Fibroblast of lung (primary cell): Measurements from ENCODE around the gene TMEM150A. TPM values are rescaled to one million over a fixed set of nuclear protein-coding genes. Genes with fewer than 3 reads are reported as not detected.
A peak's percentile ranks its signal among the peaks of the same experiment; 100 is the strongest.

Source experiments
- DNase-seq, 2 donors: peaks; one replicate each; pipeline versions ENCODE4 v3.0.0 to v3.0.0-alpha.2; 2010; ENCODE audit warnings: low read depth in 2 of 2
- H2AFZ ChIP-seq: 2 replicates; pipeline ENCODE4 v1.5.1; 2012; ENCODE audit warnings: low read length, control low read depth, inconsistent platforms
- H3K27ac ChIP-seq: 2 replicates; pipeline ENCODE4 v1.5.1; 2011; ENCODE audit warnings: low read length, control low read depth; ENCODE audit not compliant: insufficient read depth
- H3K27me3 ChIP-seq: 2 replicates; pipeline ENCODE4 v1.5.1; 2011; ENCODE audit warnings: mild to moderate bottlenecking, low read length; ENCODE audit not compliant: control insufficient read depth, insufficient read depth
- H3K36me3 ChIP-seq: 2 replicates; pipeline ENCODE4 v1.5.1; 2011; ENCODE audit warnings: low read length; ENCODE audit not compliant: control insufficient read depth, insufficient read depth
- H3K4me1 ChIP-seq: 2 replicates; pipeline ENCODE4 v1.5.1; 2011; ENCODE audit warnings: low read length; ENCODE audit not compliant: control insufficient read depth, insufficient read depth; ENCODE audit errors: extremely low read depth
- H3K4me2 ChIP-seq: 2 replicates; pipeline ENCODE4 v1.5.1; 2011; ENCODE audit warnings: low read length, control low read depth; ENCODE audit not compliant: insufficient read depth; ENCODE audit errors: extremely low read depth
- H3K4me3 ChIP-seq, 4 experiments: fragments of 200-600 bp in 1 of 4; sonication (generic) in 1 of 4; replicated peaks in 1 of 4; 2 replicates each; pipeline ENCODE4 v1.5.1; 2011 to 2016; ENCODE audit warnings: low read length in 4 of 4, low read depth in 3 of 4, mild to moderate bottlenecking in 3 of 4, control low read depth in 2 of 4, inconsistent platforms in 1 of 4, mixed read lengths in 1 of 4; ENCODE audit not compliant: insufficient read depth in 1 of 4; ENCODE audit errors: control extremely low read depth in 1 of 4
- H3K79me2 ChIP-seq: 2 replicates; pipeline ENCODE4 v1.5.1; 2012; ENCODE audit warnings: mild to moderate bottlenecking, low read length, inconsistent platforms; ENCODE audit not compliant: control insufficient read depth, insufficient read depth
- H3K9ac ChIP-seq: 2 replicates; pipeline ENCODE4 v1.5.1; 2011; ENCODE audit warnings: mild to moderate bottlenecking, low read length, control low read depth; ENCODE audit not compliant: insufficient read depth
- H3K9me3 ChIP-seq: 2 replicates; pipeline ENCODE4 v1.5.1; 2012; ENCODE audit warnings: low read depth, low read length; ENCODE audit not compliant: control insufficient read depth, insufficient read depth
- H4K20me1 ChIP-seq: 2 replicates; pipeline ENCODE4 v1.5.1; 2011; ENCODE audit warnings: low read length; ENCODE audit not compliant: control insufficient read depth, insufficient read depth; ENCODE audit errors: extremely low read depth
- EZH2 ChIP-seq: IDR thresholded peaks from 2 replicates; pipeline ENCODE4 v1.5.1; 2012; ENCODE audit warnings: low read length, control low read depth, mild to moderate bottlenecking; ENCODE audit errors: missing control alignments
- polyA plus RNA-seq, 2 donors: library from polyadenylated mRNA; depleted of rRNA in 1 of 2; stranded (reverse) in 1 of 2; unstranded in 1 of 2; fragments of >200 nt; gene quantifications; 2 replicates each; pipeline ENCODE4 v1.2.1, GENCODE V29; 2011 to 2012; ENCODE audit warnings: missing spikeins in 1 of 2
- total RNA-seq: library from RNA; depleted of rRNA; stranded (reverse); fragments of >200 nt; gene quantifications from 2 replicates; pipeline ENCODE4 v1.2.1, GENCODE V29; 2014
- TF ChIP-seq, protein P1 (sequence below), 2 donors: IDR thresholded peaks in 1 of 2; conservative IDR thresholded peaks in 1 of 2; 1 replicate in 1 of 2; 2 replicates in 1 of 2; pipeline ENCODE4 v1.5.1; 2011 to 2012; ENCODE audit warnings: low read length in 2 of 2, control low read depth in 1 of 2, inconsistent platforms in 1 of 2, low read depth in 1 of 2, mild to moderate bottlenecking in 1 of 2

The TMEM150A gene
- total and polyA plus RNA-seq, 2 donors (not counting 1 experiment from before 2014, with no cell fraction given) = 13.2 to 15.5 TPM

DNA sequence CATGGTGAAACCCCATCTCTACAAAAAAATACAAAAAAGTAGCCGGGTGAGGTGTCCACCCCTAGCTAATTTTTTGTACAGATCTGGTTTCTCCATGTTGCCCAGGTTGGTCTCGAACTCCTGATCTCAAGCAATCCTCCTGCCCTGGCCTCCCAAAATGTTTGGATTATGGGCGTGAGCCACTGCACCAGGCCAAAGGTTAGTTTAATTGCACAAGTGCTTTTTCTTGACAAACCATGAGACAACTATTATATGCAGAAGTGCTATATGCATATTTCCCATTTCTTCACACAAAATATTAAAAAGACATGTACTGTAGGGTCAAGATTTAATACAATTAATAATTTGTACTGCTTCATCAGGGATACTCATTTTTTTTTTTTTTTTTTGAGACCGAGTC lies 36.2 kb downstream of the TMEM150A start:
- Histone ChIP-seq H3K79me2 (no peaks in the 10 kb centered on the region), H3K9me3 (no peaks in the 10 kb centered on the region), H3K4me1 (no peaks in the 10 kb centered on the region), H3K9ac (no peak overlapping the region), H3K27ac (no peak overlapping the region), H2AFZ (no peak overlapping the region), H4K20me1 (no peaks in the 10 kb centered on the region), H3K4me2 (no peak overlapping the region), H3K36me3 (no peaks in the 10 kb centered on the region), H3K4me3 (no peak overlapping the region), H3K27me3 (peaks cover 3% of the 10 kb centered on the region)
- TF ChIP-seq EZH2 = no peak
- TF ChIP-seq, protein P1, sequence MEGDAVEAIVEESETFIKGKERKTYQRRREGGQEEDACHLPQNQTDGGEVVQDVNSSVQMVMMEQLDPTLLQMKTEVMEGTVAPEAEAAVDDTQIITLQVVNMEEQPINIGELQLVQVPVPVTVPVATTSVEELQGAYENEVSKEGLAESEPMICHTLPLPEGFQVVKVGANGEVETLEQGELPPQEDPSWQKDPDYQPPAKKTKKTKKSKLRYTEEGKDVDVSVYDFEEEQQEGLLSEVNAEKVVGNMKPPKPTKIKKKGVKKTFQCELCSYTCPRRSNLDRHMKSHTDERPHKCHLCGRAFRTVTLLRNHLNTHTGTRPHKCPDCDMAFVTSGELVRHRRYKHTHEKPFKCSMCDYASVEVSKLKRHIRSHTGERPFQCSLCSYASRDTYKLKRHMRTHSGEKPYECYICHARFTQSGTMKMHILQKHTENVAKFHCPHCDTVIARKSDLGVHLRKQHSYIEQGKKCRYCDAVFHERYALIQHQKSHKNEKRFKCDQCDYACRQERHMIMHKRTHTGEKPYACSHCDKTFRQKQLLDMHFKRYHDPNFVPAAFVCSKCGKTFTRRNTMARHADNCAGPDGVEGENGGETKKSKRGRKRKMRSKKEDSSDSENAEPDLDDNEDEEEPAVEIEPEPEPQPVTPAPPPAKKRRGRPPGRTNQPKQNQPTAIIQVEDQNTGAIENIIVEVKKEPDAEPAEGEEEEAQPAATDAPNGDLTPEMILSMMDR (conservative IDR thresholded peaks at IDR 0.05 in 1 of 2, IDR thresholded peaks at IDR 0.05 in 1 of 2; ENCODE audit: low read depth in 1 of 2, low read length in 2 of 2) = no peak
- no peak for DNase-seq

DNA sequence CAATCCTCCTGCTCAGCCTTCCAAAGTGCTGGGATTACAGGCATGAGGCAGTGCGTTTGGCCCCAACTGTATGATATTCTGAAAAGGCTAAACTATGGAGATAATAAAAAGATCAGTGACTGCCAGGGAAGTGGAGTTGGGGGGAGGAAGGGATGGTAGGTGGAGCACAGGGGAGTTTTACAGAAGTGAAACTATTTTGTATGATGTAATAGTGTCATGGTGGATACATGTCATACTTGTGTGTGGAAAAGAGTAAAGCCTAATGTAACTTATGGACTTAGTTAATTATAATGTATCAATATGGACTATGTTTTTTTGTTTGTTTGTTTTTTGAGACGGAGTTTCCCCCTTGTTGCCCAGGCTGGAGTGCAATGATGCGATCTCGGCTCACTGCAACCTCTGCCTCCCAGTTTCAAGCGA lies 38.3 kb downstream of the TMEM150A start:
- Histone ChIP-seq H3K4me1 (peaks cover 3% of the 10 kb centered on the region), H3K4me3 (no peak overlapping the region), H3K9me3 (no peaks in the 10 kb centered on the region), H3K27me3 (no peaks in the 10 kb centered on the region), H3K9ac (no peak overlapping the region), H2AFZ (peak overlapping the region; percentile 30), H4K20me1 (no peaks in the 10 kb centered on the region), H3K27ac (no peak overlapping the region), H3K79me2 (peaks cover 13% of the 10 kb centered on the region), H3K4me2 (no peak overlapping the region), H3K36me3 (no peaks in the 10 kb centered on the region)
- no peak for DNase-seq
- TF ChIP-seq, protein P1 (conservative IDR thresholded peaks at IDR 0.05 in 1 of 2, IDR thresholded peaks at IDR 0.05 in 1 of 2; ENCODE audit: low read depth in 1 of 2, low read length in 2 of 2) = no peak
- no peak for TF ChIP-seq EZH2

DNA sequence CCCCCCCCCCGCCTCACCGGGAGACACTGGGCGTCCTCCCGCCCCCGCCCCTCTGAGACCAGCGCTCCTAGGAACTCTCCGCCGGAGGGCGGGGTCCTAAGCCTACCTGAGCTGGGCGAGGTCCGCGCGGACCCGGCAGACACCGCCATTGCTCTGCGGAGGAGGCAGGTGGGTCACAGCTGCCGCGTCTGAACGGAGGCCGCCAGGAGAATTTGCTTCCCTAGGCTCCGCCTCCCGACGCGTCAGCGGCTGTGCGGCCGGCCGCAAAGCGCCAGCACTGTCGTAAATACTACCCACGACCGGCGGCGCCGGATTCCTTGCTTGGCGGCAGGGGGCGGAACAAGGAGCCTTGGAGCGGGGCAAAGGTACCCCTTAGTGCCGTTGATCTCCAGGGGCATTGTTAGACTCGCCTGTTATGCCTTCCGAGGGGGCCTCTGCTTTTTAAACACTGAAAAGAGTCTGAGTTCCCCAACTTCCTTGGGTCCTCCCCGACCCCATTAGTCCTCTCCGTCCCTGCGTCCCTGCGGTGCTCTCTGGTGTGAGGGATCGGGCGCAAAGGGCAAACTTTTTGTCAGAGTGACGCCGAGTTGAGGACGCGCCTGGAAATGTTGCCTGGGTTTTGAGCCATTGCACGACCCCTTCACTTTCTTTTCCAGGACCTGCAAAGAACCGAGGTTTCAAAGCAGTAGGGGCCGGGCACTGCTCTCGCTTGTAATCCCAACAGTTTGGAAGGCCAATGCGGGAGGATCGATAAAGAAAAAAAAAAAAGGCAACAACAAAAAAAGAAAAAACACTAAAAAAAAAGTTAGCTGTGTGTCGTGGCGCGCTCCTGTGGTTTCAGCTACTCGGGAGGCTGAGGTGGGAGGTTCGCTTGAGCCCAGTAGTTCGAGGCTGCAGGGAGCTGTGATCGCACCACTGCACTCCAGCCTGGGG lies 41.0 kb downstream of the TMEM150A start, which contains the start of gene GGCX:
Gene GGCX (minus strand): TSS at position 214 of the 933 bp plus-strand sequence. CDS start 65 bp downstream, at position 149.
- Histone ChIP-seq H3K9me3 (no peaks in the 10 kb centered on the region), H2AFZ (peak within 1 kb of the TSS; percentile 97), H3K36me3 (peaks cover 8% of the 10 kb centered on the region), H3K4me2 (peak within 1 kb of the TSS; percentile 96), H3K4me1 (peaks cover 3% of the 10 kb centered on the region), H4K20me1 (no peaks in the 10 kb centered on the region), H3K4me3 (peak within 1 kb of the TSS; percentile 77 to 94 (median 92)), H3K9ac (peak within 1 kb of the TSS; percentile 66), H3K27me3 (no peaks in the 10 kb centered on the region), H3K79me2 (peaks cover 26% of the 10 kb centered on the region), H3K27ac (peak within 1 kb of the TSS; percentile 79)
- no peak for TF ChIP-seq EZH2
- TF ChIP-seq, protein P1 (conservative IDR thresholded peaks at IDR 0.05 in 1 of 2, IDR thresholded peaks at IDR 0.05 in 1 of 2; ENCODE audit: low read depth in 1 of 2, low read length in 2 of 2) = no peak
- peak; percentile 92 to 95 for DNase-seq
